Effector memory CD8-positive, alpha-beta T cell (primary cell): ENCODE results near the gene FAM151A.

Experiments used
- ATAC-seq: fragments of 150-1000 bp; cut with Tn5 transposase; replicated peaks from 2 replicates; pipeline ENCODE4 v1.10.0; 2021; ENCODE audit warnings: mild to moderate bottlenecking, moderate library complexity
- DNase-seq, 3 experiments: peaks; one replicate each; pipeline ENCODE4 v3.0.0; 2021
- H3K27ac Mint-ChIP-seq, 2 donors: one replicate each; pipeline ENCODE4 v1.8.0; 2022; ENCODE audit warnings: mild to moderate bottlenecking in 2 of 2, mixed read lengths in 2 of 2, moderate library complexity in 2 of 2
- H3K27me3 Mint-ChIP-seq, 2 donors: one replicate each; pipeline ENCODE4 v1.8.0; 2022; ENCODE audit warnings: mixed read lengths in 2 of 2
- H3K36me3 Mint-ChIP-seq: one replicate; pipeline ENCODE4 v1.8.0; 2022; ENCODE audit warnings: mild to moderate bottlenecking, moderate library complexity, mixed read lengths; ENCODE audit not compliant: insufficient read depth
- H3K4me1 Mint-ChIP-seq, 2 donors: one replicate each; pipeline ENCODE4 v1.8.0; 2022; ENCODE audit warnings: low read depth in 2 of 2, mixed read lengths in 2 of 2
- H3K4me3 Mint-ChIP-seq, 2 donors: one replicate each; pipeline ENCODE4 v1.8.0; 2022; ENCODE audit warnings: mild to moderate bottlenecking in 2 of 2, mixed read lengths in 2 of 2, moderate library complexity in 2 of 2
- H3K9me3 Mint-ChIP-seq, 2 donors: one replicate each; pipeline ENCODE4 v1.8.0; 2022; ENCODE audit warnings: mixed read lengths in 2 of 2

FAM151A gene

GRCh38 chr1:54615531-54616279 is 7.6 kb downstream of the FAM151A start:
- Mint-ChIP-seq H3K27ac (no peak overlapping the region), H3K9me3 (no peaks in the 10 kb centered on the region), H3K27me3 (peaks cover 9 to 42% of the 10 kb centered on the region in 2 donors), H3K4me1 (no peaks in the 10 kb centered on the region), H3K4me3 (no peak overlapping the region), H3K36me3 (no peaks in the 10 kb centered on the region)
- DNase-seq = no peak
- no peak for ATAC-seq

DNA sequence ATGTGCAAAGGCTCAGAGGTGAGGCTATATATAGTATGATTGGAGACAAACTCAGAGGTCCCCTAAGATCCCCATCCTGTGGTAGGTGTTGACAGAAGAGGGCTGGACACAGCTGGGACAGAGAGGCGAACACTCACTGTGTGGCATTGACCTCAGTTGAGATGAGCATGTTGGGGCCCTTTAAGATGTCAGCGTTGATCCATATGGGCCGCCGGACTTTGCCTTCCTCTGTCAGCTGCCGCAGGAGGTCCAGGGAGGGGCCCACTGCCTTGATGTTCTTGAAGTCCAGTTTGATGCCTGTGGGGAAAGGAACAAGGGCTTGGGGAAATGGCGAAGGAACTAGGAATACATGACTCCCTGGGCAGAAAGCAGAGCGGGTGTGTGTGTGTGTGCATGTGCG is 8.8 kb downstream of the FAM151A start:
- no peak for ATAC-seq
- no peak overlapping the region for H3K4me3 Mint-ChIP-seq
- H3K27me3 Mint-ChIP-seq = peaks cover under 1 to 37% of the 10 kb centered on the region in 2 donors
- H3K27ac Mint-ChIP-seq = no peak overlapping the region
- no peaks in the 10 kb centered on the region for H3K9me3 Mint-ChIP-seq
- H3K4me1 Mint-ChIP-seq = no peaks in the 10 kb centered on the region
- H3K36me3 Mint-ChIP-seq = no peaks in the 10 kb centered on the region
- no peak for DNase-seq

- H3K27ac Mint-ChIP-seq = no peak overlapping the region
- ATAC-seq = no peak
Observed at GRCh38 chr1:54614024-54614423, 9.3 kb downstream of the FAM151A start.

DNA sequence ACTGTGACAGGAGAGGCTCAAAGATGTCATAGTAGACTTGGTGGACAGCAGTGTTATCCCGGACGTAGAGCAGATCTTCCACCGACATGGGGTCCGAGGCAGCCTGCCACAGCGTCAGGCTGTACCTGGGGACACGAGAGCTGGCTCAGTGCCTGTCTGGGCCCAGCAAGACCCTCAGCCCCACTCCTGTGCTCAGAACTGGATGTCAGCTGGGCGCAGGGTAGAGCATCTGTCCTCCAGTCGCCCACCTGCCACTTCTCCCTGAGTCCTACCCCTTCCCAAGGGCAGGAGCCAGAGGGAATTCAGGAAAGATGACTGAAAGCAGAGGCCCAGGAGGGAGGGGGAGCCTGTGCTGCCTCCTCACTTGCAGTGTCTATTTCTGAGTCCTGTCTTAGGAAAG is 11.7 kb downstream of the FAM151A start:
- Mint-ChIP-seq H3K27me3 (peaks cover 0 to 28% of the 10 kb centered on the region in 2 donors), H3K4me3 (no peak overlapping the region), H3K27ac (no peak overlapping the region), H3K4me1 (no peaks in the 10 kb centered on the region), H3K9me3 (no peaks in the 10 kb centered on the region), H3K36me3 (no peaks in the 10 kb centered on the region)
- ATAC-seq (no peak), DNase-seq (no peak)

More at GRCh38 chr1:54614024-54614423, 9.3 kb downstream of the FAM151A start:
- Mint-ChIP-seq H3K4me3 (no peak overlapping the region), H3K4me1 (no peaks in the 10 kb centered on the region), H3K27me3 (peaks cover 0 to 37% of the 10 kb centered on the region in 2 donors), H3K36me3 (no peaks in the 10 kb centered on the region), H3K9me3 (no peaks in the 10 kb centered on the region)
- DNase-seq = no peak

DNA sequence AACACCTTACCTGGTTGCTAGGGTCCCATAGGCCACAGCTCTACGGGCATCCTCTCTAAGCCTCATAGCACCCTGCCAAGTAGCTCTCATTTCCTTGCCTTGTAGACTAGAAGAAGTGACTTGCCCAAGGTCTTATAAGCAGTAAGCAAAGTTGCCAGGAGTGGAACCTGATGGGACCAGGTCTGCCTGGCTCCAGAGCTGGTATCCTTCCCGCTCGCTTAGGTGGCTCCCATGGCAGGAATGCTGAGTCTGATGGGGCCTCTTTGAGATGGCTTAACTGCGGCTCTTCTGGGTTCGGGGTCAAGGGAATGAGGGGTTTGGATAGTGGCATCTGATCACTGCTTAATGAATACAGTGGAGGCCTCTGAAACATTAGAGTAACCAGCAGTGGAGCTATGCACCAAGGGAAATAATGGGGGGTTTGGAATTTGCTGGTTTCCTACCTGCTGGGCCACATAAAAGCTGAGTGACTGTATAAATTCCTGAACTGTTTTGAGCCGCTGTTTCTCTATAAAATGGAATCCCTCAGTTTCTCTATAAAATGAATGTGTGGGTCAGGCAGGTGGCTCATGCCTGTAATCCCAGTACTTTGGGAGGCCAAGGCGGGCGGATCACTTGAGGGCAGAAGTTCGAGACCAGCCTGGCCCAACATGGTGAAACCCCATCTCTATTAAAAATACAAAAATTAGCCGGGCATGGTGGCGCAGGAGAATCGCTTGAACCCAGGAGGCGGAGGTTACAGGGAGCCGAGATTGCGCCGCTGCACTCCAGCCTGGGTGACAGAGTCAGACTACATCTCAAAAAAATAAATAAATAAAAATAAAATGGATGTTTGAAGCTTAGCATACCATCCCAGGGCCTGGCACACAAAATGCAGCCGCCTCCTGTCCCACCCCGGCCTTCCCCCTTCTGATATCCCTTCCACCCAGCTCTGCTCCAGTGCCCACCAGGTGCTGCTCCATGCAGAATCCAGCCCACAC is 12.4 kb downstream of the FAM151A start:
- H3K36me3 Mint-ChIP-seq = no peaks in the 10 kb centered on the region
- H3K9me3 Mint-ChIP-seq = no peaks in the 10 kb centered on the region
- no peak overlapping the region for H3K4me3 Mint-ChIP-seq
- H3K27me3 Mint-ChIP-seq = peaks cover 0 to 28% of the 10 kb centered on the region in 2 donors
- H3K27ac Mint-ChIP-seq = no peak overlapping the region
- DNase-seq (no peak), ATAC-seq (no peak)
- H3K4me1 Mint-ChIP-seq = no peaks in the 10 kb centered on the region

DNA sequence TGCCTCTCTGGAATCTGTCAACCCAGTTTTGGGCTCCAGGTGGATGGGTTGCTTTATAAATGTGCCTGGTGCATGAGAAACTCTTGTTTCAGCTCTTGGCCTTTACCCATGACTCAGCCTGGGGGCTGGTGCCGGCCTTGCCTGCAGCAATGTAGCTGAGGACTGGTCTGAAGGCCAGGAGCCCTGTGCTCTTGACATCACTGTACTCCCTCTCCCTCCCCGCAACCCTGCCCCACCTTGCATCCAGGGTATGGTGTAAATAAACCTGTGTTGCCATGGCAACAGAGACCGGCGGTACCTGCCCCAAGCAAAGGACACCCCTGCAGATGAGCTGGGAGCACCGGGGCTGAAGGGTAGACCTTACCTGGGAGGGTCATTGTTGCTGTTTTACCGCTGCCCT is 13.3 kb downstream of the FAM151A start:
- Mint-ChIP-seq H3K9me3 (no peaks in the 10 kb centered on the region), H3K27ac (no peak overlapping the region), H3K27me3 (peaks cover 0 to 21% of the 10 kb centered on the region in 2 donors), H3K36me3 (no peaks in the 10 kb centered on the region), H3K4me1 (peaks cover under 1 to 2% of the 10 kb centered on the region in 2 donors), H3K4me3 (no peak overlapping the region)
- DNase-seq (no peak), ATAC-seq (no peak)

- Mint-ChIP-seq H3K36me3 (no peaks in the 10 kb centered on the region), H3K4me1 (peaks cover 7 to 9% of the 10 kb centered on the region in 2 donors), H3K27me3 (peaks cover 0 to 15% of the 10 kb centered on the region in 2 donors), H3K27ac (no peak overlapping the region), H3K9me3 (no peaks in the 10 kb centered on the region), H3K4me3 (no peak overlapping the region)
- no peak for DNase-seq
- ATAC-seq = no peak
Observed at GRCh38 chr1:54609301-54609921, 13.9 kb downstream of the FAM151A start.

GRCh38 chr1:54608566-54609230 is 14.6 kb downstream of the FAM151A start:
- no peak for DNase-seq
- H3K27ac Mint-ChIP-seq = no peak overlapping the region
- no peaks in the 10 kb centered on the region for H3K36me3 Mint-ChIP-seq
- peaks cover 0 to 15% of the 10 kb centered on the region in 2 donors for H3K27me3 Mint-ChIP-seq
- no peaks in the 10 kb centered on the region for H3K9me3 Mint-ChIP-seq
- H3K4me3 Mint-ChIP-seq = no peak overlapping the region
- ATAC-seq = no peak
- peaks cover 9 to 12% of the 10 kb centered on the region in 2 donors for H3K4me1 Mint-ChIP-seq

DNA sequence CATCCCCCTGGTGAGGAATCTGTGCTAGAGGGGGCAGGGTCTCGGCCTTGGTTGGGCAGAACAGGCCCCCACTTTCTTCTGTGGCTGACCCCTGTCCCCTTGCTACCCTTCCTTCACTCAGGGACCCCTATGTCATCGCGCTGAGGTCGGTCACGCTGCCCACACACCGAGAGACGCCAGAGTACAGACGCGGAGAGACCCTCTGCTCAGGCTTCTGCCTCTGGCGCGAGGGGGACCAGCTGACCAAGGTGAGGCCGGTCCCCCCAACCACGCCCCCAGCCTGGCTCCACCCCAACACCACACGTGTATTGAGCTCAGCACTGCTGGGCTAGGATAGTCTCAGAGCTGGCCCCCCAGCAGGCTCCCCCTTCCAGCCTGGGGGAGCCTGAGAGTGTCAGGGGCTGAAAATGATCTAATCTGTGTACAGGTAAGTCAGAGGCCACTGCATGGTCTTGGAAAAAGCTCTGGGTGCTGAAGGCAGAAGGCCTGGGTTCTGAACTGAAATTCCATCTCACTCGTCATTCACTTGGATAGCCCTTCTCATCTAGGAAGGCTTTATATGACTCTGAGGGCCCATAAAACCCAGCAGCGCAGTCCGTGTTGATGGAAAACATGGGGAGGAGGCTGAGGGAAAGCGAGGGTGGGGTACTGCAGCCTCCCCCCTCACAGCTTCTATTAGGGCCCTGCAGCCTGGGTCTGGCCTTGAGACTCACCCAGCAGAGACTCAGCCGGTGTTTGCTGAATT is 15.3 kb downstream of the FAM151A start:
- Mint-ChIP-seq H3K4me3 (no peak overlapping the region), H3K36me3 (no peaks in the 10 kb centered on the region), H3K27ac (no peak overlapping the region), H3K9me3 (no peaks in the 10 kb centered on the region), H3K27me3 (peaks cover 0 to 15% of the 10 kb centered on the region in 2 donors), H3K4me1 (peaks cover 9 to 12% of the 10 kb centered on the region in 2 donors)
- DNase-seq (no peak), ATAC-seq (no peak)

- ATAC-seq (no peak), DNase-seq (no peak)
- H3K36me3 Mint-ChIP-seq = no peaks in the 10 kb centered on the region
- H3K27me3 Mint-ChIP-seq = peaks cover 0 to 15% of the 10 kb centered on the region in 2 donors
- H3K9me3 Mint-ChIP-seq = no peaks in the 10 kb centered on the region
- H3K4me1 Mint-ChIP-seq = peaks cover 9 to 12% of the 10 kb centered on the region in 2 donors
- no peak overlapping the region for H3K27ac Mint-ChIP-seq
- no peak overlapping the region for H3K4me3 Mint-ChIP-seq
Observed at GRCh38 chr1:54606990-54607325, 16.4 kb downstream of the FAM151A start.

DNA sequence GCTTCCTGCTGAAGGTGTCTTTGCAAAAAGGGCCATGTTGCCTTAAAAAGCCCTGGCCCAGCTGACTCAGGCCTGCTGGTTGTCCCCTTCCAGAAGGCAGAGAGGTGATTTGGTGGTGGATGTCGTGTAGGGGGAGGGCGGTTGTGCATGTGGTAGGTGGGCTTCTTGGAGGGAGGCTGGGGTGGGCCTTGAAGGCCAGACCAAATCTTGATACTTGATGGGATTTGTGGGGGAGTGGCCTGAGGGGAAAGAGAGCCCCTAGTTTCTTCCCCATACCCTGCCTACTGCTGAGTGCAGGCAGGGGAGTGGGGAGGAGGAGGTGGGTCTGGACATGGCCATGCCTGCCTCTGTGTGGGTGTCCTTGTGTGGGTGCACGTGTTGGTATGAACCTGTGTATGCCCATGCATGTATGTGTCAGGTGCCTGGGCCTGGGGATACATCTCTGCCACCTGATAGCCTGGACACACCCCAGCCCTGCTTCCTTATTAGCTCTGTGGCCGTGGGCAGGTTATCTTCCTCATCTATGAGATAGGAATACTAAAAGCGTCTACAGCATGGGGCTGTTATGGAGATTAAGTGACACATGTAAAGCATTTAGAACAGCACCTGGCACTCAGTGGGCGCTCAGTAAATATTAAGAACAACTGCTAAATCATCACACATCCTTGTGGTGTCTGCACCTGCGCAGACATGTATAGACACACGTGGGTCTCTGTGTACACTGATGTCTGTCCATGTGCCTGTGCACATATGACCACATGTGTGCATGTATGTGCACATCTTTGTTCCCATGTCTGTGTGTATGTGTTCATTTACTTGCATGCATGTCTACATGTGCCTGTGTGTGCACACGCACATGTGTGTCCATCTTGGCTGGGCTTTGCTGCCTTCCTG is 17.0 kb downstream of the FAM151A start:
- peak overlapping the region in 1 of 2 donors; percentile 50 for H3K27ac Mint-ChIP-seq
- no peak overlapping the region for H3K4me3 Mint-ChIP-seq
- H3K9me3 Mint-ChIP-seq = no peaks in the 10 kb centered on the region
- H3K36me3 Mint-ChIP-seq = no peaks in the 10 kb centered on the region
- ATAC-seq (no peak), DNase-seq (no peak)
- H3K27me3 Mint-ChIP-seq = peaks cover 0 to 11% of the 10 kb centered on the region in 2 donors
- H3K4me1 Mint-ChIP-seq = peaks cover 9 to 12% of the 10 kb centered on the region in 2 donors
